Common myeloid progenitor, CD34-positive (primary cell): ENCODE results near the gene BOD1L2.
A peak's percentile ranks its signal among the peaks of the same experiment; 100 is the strongest.

Experiments
- CTCF ChIA-PET: fragments of 350-600 bp; sonication (Branson Sonifier 250); formaldehyde crosslinking; loops from one replicate; lab custom pipeline; 2021; ENCODE audit warnings: antibody characterized with exemption; lab: Charles Lee
- POLR2A ChIA-PET: fragments of 350-600 bp; sonication (Branson Sonifier 250); formaldehyde crosslinking; loops from one replicate; lab custom pipeline; 2021; ENCODE audit warnings: antibody characterized with exemption; lab: Charles Lee
- DNase-seq, 3 donors: peaks; one replicate each; pipeline versions ENCODE4 v3.0.0 to v3.0.0-alpha.2; 2013
- H3K27ac ChIP-seq, 2 experiments: 1 replicate in 1 of 2; 2 replicates in 1 of 2; pipeline ENCODE4 v1.7.0; 2013; ENCODE audit warnings: inconsistent platforms in 2 of 2, low read length in 2 of 2, mild to moderate bottlenecking in 2 of 2, low read depth in 1 of 2, moderate library complexity in 1 of 2; ENCODE audit not compliant: severe bottlenecking in 2 of 2, insufficient read depth in 1 of 2, poor library complexity in 1 of 2
- H3K27me3 ChIP-seq, 5 experiments: replicated peaks in 2 of 5; 1 replicate in 3 of 5; 2 replicates in 2 of 5; pipeline versions ENCODE4 v1.6.1 to v1.7.0; 2013; ENCODE audit warnings: low read length in 4 of 5, mild to moderate bottlenecking in 2 of 5, moderate library complexity in 2 of 5, inconsistent platforms in 1 of 5; ENCODE audit not compliant: insufficient read depth in 5 of 5, control insufficient read depth in 4 of 5
- H3K36me3 ChIP-seq, 4 experiments: 1 replicate in 2 of 4; 2 replicates in 2 of 4; pipeline versions ENCODE4 v1.6.1 to v1.7.0; 2013; ENCODE audit warnings: low read length in 3 of 4, control low read depth in 1 of 4, mild to moderate bottlenecking in 1 of 4; ENCODE audit not compliant: control insufficient read depth in 4 of 4, insufficient read depth in 4 of 4
- H3K4me1 ChIP-seq, 4 experiments: 1 replicate in 3 of 4; 2 replicates in 1 of 4; pipeline versions ENCODE4 v1.6.1 to v1.7.1; 2013; ENCODE audit warnings: low read length in 3 of 4, mild to moderate bottlenecking in 3 of 4, control low read depth in 1 of 4, inconsistent platforms in 1 of 4, moderate library complexity in 1 of 4; ENCODE audit not compliant: control insufficient read depth in 4 of 4, insufficient read depth in 4 of 4; ENCODE audit errors: control extremely low read depth in 1 of 4
- H3K4me3 ChIP-seq, 7 experiments: 1 replicate in 4 of 7; 2 replicates in 3 of 7; pipeline versions ENCODE4 v1.5.1 to v1.7.0; 2013; ENCODE audit warnings: mild to moderate bottlenecking in 7 of 7, low read length in 6 of 7, moderate library complexity in 6 of 7, inconsistent platforms in 2 of 7, low read depth in 2 of 7, control low read depth in 1 of 7; ENCODE audit not compliant: insufficient read depth in 4 of 7, control insufficient read depth in 1 of 7; ENCODE audit errors: extremely low read depth in 1 of 7
- H3K9me3 ChIP-seq, 5 experiments: 1 replicate in 4 of 5; 2 replicates in 1 of 5; pipeline versions ENCODE4 v1.6.1 to v1.7.1; 2013; ENCODE audit warnings: low read length in 4 of 5, mild to moderate bottlenecking in 2 of 5, inconsistent platforms in 1 of 5, low read depth in 1 of 5, moderate library complexity in 1 of 5; ENCODE audit not compliant: control insufficient read depth in 4 of 5, insufficient read depth in 2 of 5; ENCODE audit errors: control extremely low read depth in 1 of 5
- WGBS: methylation state at CpG from one replicate; pipeline ENCODE4 v1.1.5; 2013; ENCODE audit not compliant: insufficient coverage; 5-methylcytosine and 5-hydroxymethylcytosine counted together

The BOD1L2 gene

GRCh38 chr18:57137847-57138246, 9.0 kb upstream of the BOD1L2 start:
- 97% methylated on average over 3 of the region's 3 CpGs for WGBS
- peaks cover 0 to 12% (median 7%) of the 10 kb centered on the region in 5 experiments for H3K27me3 ChIP-seq
- H3K36me3 ChIP-seq: no peaks in the 10 kb centered on the region
- H3K4me1 ChIP-seq: no peaks in the 10 kb centered on the region
- no peak overlapping the region for H3K27ac ChIP-seq
- peaks cover 0 to 4% (median 0%) of the 10 kb centered on the region in 5 experiments for H3K9me3 ChIP-seq
- H3K4me3 ChIP-seq: no peak overlapping the region
- ChIA-PET POLR2A (no interaction called here), CTCF (no interaction called here)
- no peak for DNase-seq

- Histone ChIP-seq H3K27ac (no peak overlapping the region), H3K36me3 (no peaks in the 10 kb centered on the region), H3K4me3 (no peak overlapping the region), H3K9me3 (peaks cover 0 to 2% (median 0%) of the 10 kb centered on the region in 5 experiments), H3K27me3 (peaks cover 0 to 16% (median 4%) of the 10 kb centered on the region in 5 experiments), H3K4me1 (no peaks in the 10 kb centered on the region)
- DNase-seq: no peak
- ChIA-PET CTCF (no interaction called here), POLR2A (no interaction called here)
- WGBS: 91% methylated on average over 10 of the region's 10 CpGs
Observed at GRCh38 chr18:57141208-57142129, 5.4 kb upstream of the BOD1L2 start.

GRCh38 chr18:57142324-57142723, 4.6 kb upstream of the BOD1L2 start:
- no peak for DNase-seq
- ChIA-PET CTCF (no interaction called here), POLR2A (no interaction called here)
- no peaks in the 10 kb centered on the region for H3K9me3 ChIP-seq
- no peaks in the 10 kb centered on the region for H3K36me3 ChIP-seq
- peaks cover 0 to 17% (median 5%) of the 10 kb centered on the region in 5 experiments for H3K27me3 ChIP-seq
- H3K4me1 ChIP-seq: no peaks in the 10 kb centered on the region
- no peak overlapping the region for H3K4me3 ChIP-seq
- no peak overlapping the region for H3K27ac ChIP-seq

GRCh38 chr18:57143265-57143664, 3.6 kb upstream of the BOD1L2 start:
- POLR2A ChIA-PET: no interaction called here
- H3K27ac ChIP-seq: no peak overlapping the region
- CTCF ChIA-PET: no interaction called here
- no peaks in the 10 kb centered on the region for H3K9me3 ChIP-seq
- H3K4me3 ChIP-seq: no peak overlapping the region
- H3K27me3 ChIP-seq: peaks cover 0 to 21% (median 9%) of the 10 kb centered on the region in 5 experiments
- DNase-seq: no peak
- H3K4me1 ChIP-seq: no peaks in the 10 kb centered on the region
- no peaks in the 10 kb centered on the region for H3K36me3 ChIP-seq
- WGBS: 80% methylated on average over 1 of the region's 1 CpG

- peaks cover 0 to 60% (median 20%) of the 10 kb centered on the region in 5 experiments for H3K27me3 ChIP-seq
Observed at GRCh38 chr18:57148263-57148662, 1.4 kb downstream of the BOD1L2 start.

GRCh38 chr18:57149051-57149450, 2.2 kb downstream of the BOD1L2 start:
- H3K27ac ChIP-seq: no peak overlapping the region
- H3K27me3 ChIP-seq: peaks cover 0 to 59% (median 23%) of the 10 kb centered on the region in 5 experiments
- ChIA-PET POLR2A (interaction anchor here (0.6 kb wide), 1 partner anchor 19 kb away, joined by 3 read pairs; no protein-coding TSS in a partner anchor), CTCF (no interaction called here)
- H3K9me3 ChIP-seq: no peaks in the 10 kb centered on the region
- no peaks in the 10 kb centered on the region for H3K36me3 ChIP-seq
- WGBS: 100% methylated on average over 1 of the region's 1 CpG
- no peak for DNase-seq
- H3K4me1 ChIP-seq: peaks cover 0 to 10% (median 1%) of the 10 kb centered on the region in 4 experiments
- H3K4me3 ChIP-seq: no peak overlapping the region

More at GRCh38 chr18:57148263-57148662, 1.4 kb downstream of the BOD1L2 start:
- POLR2A ChIA-PET: no interaction called here
- 0% methylated on average over 1 of the region's 1 CpG for WGBS
- H3K4me1 ChIP-seq: peaks cover 0 to 10% (median 1%) of the 10 kb centered on the region in 4 experiments
- no peak for DNase-seq
- no peaks in the 10 kb centered on the region for H3K36me3 ChIP-seq
- no peak overlapping the region for H3K27ac ChIP-seq
- H3K9me3 ChIP-seq: no peaks in the 10 kb centered on the region
- H3K4me3 ChIP-seq: no peak overlapping the region
- CTCF ChIA-PET: no interaction called here

GRCh38 chr18:57149531-57149930, 2.6 kb downstream of the BOD1L2 start:
- Histone ChIP-seq H3K27me3 (peaks cover 0 to 62% (median 24%) of the 10 kb centered on the region in 5 experiments), H3K9me3 (no peaks in the 10 kb centered on the region), H3K36me3 (no peaks in the 10 kb centered on the region), H3K4me1 (peaks cover 0 to 10% (median 1%) of the 10 kb centered on the region in 4 experiments), H3K27ac (no peak overlapping the region), H3K4me3 (no peak overlapping the region)
- ChIA-PET POLR2A (interaction anchor here (0.6 kb wide), 1 partner anchor 19 kb away, joined by 3 read pairs; no protein-coding TSS in a partner anchor), CTCF (no interaction called here)
- WGBS: 0% methylated on average over 1 of the region's 4 CpGs
- DNase-seq: peak; percentile 1 to 43 (median 34)
